Measurements from ENCODE around the gene MOCS1.

DNA sequence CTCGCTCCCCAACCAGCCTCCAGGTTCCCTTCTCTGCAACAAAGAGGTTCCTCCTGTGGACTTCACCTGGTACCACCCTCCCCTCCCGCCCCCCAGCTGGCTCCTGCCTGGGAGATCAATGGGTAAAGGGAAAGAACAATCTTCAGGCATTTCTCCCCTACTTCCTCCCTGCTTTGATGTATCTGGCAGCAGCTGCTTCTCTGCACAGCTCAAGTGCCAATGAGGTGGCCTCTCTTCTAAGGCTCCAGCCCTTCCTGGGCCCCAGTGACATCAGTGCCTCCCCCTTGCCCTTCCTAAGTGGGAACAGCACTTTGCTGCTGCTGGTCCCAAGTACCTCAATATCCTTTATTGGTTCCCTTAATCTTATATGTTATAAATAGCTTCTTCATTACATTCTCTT lies 23.5 kb downstream of the MOCS1 start:
- TF ChIP-seq POLR2A (IDR thresholded peaks at IDR 0.05), result no peak
- TF ChIP-seq, protein P1, sequence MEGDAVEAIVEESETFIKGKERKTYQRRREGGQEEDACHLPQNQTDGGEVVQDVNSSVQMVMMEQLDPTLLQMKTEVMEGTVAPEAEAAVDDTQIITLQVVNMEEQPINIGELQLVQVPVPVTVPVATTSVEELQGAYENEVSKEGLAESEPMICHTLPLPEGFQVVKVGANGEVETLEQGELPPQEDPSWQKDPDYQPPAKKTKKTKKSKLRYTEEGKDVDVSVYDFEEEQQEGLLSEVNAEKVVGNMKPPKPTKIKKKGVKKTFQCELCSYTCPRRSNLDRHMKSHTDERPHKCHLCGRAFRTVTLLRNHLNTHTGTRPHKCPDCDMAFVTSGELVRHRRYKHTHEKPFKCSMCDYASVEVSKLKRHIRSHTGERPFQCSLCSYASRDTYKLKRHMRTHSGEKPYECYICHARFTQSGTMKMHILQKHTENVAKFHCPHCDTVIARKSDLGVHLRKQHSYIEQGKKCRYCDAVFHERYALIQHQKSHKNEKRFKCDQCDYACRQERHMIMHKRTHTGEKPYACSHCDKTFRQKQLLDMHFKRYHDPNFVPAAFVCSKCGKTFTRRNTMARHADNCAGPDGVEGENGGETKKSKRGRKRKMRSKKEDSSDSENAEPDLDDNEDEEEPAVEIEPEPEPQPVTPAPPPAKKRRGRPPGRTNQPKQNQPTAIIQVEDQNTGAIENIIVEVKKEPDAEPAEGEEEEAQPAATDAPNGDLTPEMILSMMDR (IDR thresholded peaks at IDR 0.05 in 4 of 5, conservative IDR thresholded peaks at IDR 0.05 in 1 of 5), result no peak
